HG03060 (cell line): ENCODE measurements around the gene HPD.
"Not testable (repeated sequence)": the region's sequence is repeated elsewhere in the genome, so short reads cannot be mapped to it uniquely, and the experiment has no call there.

Experiments used
- ATAC-seq: cut with Tn5 transposase; IDR thresholded peaks from one replicate; pipeline ENCODE4 v1.9.1; 2021; ENCODE audit warnings: low read depth, moderate number of reproducible peaks; ENCODE audit not compliant: unreplicated experiment

HPD gene

GRCh38 chr12:121800694-121801594, 57.7 kb downstream of the HPD start:
- ATAC-seq: no peak

DNA sequence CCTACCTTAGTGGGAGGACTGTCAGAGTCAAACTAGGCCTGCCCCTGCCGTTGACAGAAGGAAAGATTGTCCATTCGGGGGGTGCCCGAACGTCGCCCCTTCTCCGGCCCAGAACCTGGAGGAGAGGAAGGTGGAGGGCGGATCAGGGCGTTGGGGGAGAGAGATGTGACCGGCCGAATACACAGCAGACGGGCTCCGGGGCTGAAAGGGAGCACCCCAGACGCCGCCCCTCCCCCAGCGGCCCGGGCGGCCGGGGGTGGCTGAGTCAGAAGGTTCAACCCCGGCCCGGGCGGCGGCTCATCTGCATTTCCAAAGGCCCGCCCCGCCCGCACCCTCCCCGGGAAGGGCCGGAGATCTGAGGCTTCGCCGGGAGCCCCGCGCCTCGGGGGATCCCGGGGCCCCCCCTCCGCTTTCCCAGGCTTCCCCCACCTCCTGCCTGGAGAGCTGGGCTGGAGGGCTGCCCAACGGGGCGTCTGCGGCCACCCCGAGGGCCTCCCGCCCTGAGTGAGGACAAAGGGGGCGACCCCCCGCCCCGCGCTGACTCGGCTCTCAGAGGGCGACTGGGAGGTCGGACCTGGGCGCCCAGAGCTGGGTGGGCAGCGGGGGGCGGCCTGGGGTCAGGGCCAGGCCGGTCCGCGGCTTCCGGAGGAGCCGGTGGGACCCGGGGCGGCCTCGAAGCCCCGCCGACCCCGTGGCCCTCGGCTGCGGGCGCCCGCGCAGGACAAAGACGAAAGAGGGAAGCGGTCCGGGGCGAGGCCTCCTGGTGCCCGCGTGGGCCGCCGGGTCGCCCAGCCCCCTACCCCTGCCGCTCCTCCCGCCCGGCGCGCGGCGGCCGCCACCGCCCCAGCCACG, 58.6 kb downstream of the HPD start:
- no peak for ATAC-seq

GRCh38 chr12:121799156-121799841, 59.4 kb downstream of the HPD start:
- no peak for ATAC-seq

DNA sequence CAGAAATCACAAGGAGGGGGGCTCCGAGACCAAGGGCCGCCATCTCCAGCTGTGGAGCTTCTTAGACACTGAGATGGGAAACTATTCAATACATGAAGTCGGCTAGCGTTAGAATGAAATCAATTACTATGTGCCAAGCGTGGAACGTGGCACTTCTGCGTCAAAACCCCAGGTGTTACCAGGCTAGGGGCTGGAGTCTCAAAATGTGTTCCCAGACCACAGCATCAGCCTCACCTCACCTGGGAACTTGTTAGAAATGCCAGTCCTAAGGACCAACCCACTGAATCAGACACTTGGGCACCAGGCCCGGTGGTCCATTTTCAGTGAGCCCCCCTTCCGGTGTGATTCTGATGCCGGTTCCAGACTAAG, 59.9 kb downstream of the HPD start:
- no peak for ATAC-seq

DNA sequence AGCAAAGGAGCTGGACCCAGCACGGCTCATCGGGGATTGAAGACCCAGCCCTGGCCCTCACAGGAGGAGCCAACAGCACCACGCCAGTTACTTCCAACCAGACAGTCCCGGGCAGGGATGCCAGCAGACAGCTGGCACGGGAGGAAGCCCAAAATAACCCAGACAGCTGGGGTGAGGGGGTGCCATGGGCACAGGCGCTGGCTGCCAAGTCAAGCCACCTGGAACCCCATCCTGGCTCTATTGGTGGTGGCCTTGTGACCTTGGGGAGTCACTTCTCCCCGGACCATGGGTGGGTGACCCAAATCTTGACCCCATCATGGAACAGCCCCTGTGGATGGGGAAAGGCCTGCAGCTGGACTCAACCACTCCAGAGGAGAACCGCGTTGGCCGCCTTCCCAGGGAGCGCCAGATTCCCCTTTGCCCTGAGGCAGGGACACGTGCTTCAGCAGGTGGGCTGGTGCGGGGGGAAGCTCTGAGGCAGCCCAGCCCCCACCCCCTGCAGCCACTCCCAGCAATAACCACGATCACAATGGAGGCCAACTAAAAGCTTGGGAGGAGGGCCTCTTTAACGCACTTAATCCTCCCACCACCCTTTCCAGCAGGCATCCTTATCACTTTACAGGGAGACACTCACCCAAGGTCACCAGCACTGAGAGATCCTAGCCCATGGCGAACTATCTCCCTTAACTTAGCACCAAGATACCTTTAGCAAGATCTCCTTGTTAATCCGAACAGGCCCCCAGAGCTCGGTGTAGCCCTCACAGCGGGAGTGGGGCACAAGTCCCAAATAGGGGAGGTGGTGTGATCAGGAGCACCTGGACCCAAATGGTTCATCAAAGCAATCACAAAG, 60.5 kb downstream of the HPD start:
- no peak for ATAC-seq

GRCh38 chr12:121796855-121797751, 61.6 kb downstream of the HPD start:
- ATAC-seq: no peak

DNA sequence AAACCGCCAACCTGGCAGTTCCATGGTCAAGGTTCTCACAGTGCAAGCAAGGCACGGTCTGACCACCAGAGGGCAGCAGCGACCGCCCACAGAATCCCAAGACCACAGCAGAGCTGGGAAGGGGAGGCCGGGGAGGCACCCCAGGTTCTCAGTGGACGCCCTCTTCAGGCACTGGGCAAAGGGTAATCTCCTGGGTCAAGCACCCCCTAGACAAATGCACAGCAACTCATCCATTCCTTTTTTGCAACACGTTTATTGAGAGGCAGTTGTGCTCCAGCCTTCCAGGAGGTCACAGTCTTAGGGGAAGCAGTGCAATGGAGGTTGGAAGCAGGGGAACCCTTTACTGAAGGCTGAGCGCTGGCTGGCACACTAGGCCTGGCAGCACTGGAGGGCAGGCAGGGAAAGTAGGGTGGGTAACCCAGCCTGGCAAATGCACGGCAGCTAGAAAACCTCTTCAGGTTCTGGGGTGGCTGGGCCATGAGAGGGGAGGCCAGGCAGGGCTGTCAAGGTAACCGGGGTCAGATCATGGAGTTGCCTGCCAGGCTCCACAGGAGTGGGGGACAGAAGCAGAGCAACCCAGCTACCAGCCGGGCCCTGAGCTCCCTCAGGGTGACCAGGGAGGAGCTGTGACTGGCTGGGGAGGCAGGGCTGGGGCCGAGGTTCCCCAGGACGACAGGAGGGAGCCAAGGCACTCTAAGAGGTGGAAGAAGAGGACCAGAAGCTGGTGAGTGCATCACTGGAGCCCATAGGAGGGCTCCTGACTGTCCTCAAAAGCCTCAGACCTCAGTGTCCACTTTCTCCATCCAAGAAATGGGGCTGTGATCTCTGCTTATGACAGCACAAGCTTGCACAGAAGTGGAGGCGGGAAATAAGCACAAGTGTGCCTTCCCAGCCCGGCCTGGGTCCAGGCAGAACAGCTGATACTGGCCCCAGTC, 63.4 kb downstream of the HPD start:
- no peak for ATAC-seq

- no peak for ATAC-seq
These were observed 64.1 kb downstream of the HPD start for GRCh38 chr12:121794534-121795033.

- ATAC-seq: peak; percentile 27
These were observed 64.7 kb downstream of the HPD start for GRCh38 chr12:121793838-121794533.

GRCh38 chr12:121793440-121793837, 65.2 kb downstream of the HPD start, which contains the start of gene RHOF:
Gene RHOF (minus strand): TSS chr12:121793688. CDS start chr12:121793633, 55 bp downstream.
- peak; percentile 0 for ATAC-seq

- ATAC-seq: no peak
These were observed 65.8 kb downstream of the HPD start for GRCh38 chr12:121792607-121793439.

GRCh38 chr12:121791671-121792551, 66.7 kb downstream of the HPD start:
- no peak for ATAC-seq

- ATAC-seq: not testable (repeated sequence)
These were observed 67.9 kb downstream of the HPD start for GRCh38 chr12:121790785-121791184.

DNA sequence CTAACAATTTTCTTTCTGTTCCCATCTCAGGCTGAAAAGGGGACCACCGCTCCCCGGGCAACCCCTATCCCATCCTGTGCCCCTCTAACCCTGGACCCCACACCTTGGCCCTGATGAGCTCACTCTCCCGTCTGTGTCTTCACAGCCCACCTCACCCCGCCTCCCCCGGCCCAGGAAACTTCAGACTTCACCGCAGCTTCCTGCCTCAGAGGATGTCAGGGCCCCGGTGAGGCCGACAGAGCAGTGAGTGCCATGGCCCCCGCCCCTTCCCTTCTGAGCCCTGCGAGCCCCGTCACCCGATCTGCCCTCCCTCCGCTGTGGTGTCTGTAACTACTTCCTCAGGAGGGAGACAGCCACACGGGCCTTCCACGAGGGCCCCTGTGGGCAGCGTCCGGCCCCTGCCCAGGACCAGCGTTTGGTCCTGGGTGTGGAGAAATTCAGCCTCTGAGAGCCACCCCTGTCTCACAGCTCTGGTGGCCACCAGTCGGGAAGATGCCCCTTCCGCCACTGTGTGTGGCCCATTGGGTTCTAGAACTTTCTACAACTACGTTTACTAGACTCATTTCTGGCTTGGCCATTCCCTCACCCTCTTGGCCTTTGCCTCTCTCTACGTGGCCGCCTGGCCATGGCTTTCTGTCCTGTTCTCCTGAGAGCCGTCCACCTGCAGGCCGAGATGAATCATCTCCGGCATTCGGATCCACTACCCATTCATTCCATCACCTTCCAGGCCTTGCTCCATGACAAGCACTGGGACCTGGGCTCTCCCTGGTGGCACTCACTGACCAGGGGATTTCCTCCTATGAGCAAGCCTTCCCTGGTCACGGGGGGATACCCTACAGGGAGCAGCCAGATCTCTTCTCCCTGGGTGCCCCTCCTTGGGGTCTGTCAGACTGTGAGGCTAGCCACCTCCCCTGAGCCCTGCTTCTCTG, 68.6 kb downstream of the HPD start:
- ATAC-seq: no peak
